Sigmoid colon (tissue), 4 donors: ENCODE measurements around the gene ABCA1.

ENCODE experiments used
- CTCF ChIP-seq, 4 experiments: fragments of 450-650 bp in 3 of 4; fragments of 200-600 bp in 1 of 4; IDR thresholded peaks; one replicate each; pipeline ENCODE4 v1.5.1; 2016 to 2019; ENCODE audit warnings: antibody characterized with exemption in 4 of 4, mild to moderate bottlenecking in 3 of 4, moderate library complexity in 2 of 4
- POLR2A ChIP-seq, 2 donors: fragments of 450-650 bp; IDR thresholded peaks; one replicate each; pipeline ENCODE4 v1.6.1; 2016; ENCODE audit warnings: antibody characterized with exemption in 2 of 2, mild to moderate bottlenecking in 2 of 2, moderate library complexity in 2 of 2
- POLR2AphosphoS5 ChIP-seq, 4 donors: sonication (generic); formaldehyde crosslinking; IDR thresholded peaks; one replicate each; pipeline ENCODE4 v1.6.1; 2017; ENCODE audit warnings: antibody characterized with exemption in 4 of 4

- TF ChIP-seq CTCF (IDR thresholded peaks at IDR 0.05) (no peak), POLR2A (IDR thresholded peaks at IDR 0.05) (no peak), POLR2AphosphoS5 (IDR thresholded peaks at IDR 0.05) (no peak)
Measured at GRCh38 chr9:104885818-104886709, 41.9 kb downstream of the ABCA1 start.
